Small intestine (tissue), 7 donors: ENCODE data around the gene LCE1C. TPM values are rescaled to one million over a fixed set of nuclear protein-coding genes. Genes with fewer than 3 reads are reported as not detected.

Experiments
- DNase-seq, 2 donors: peaks; one replicate each; pipeline versions ENCODE4 v3.0.0 to v3.0.0-alpha.2; 2013
- FAIRE-seq: peaks from 2 replicates; lab custom pipeline; 2012; peaks lifted over from hg19 to GRCh38; lab: Jason Lieb, UNC
- H3K27ac ChIP-seq, 3 donors: one replicate each; pipeline ENCODE4 v1.5.1; 2013; ENCODE audit warnings: low read length in 2 of 3, mild to moderate bottlenecking in 2 of 3, control low read depth in 1 of 3, inconsistent platforms in 1 of 3, low read depth in 1 of 3, moderate library complexity in 1 of 3
- H3K27me3 ChIP-seq, 3 donors: one replicate each; pipeline ENCODE4 v1.6.1; 2013; ENCODE audit warnings: low read length in 3 of 3, inconsistent platforms in 1 of 3; ENCODE audit not compliant: control insufficient read depth in 3 of 3, insufficient read depth in 3 of 3
- H3K36me3 ChIP-seq, 3 donors: one replicate each; pipeline ENCODE4 v1.6.1; 2013; ENCODE audit warnings: low read length in 3 of 3, inconsistent platforms in 1 of 3, low read depth in 1 of 3, mild to moderate bottlenecking in 1 of 3, moderate library complexity in 1 of 3; ENCODE audit not compliant: control insufficient read depth in 3 of 3, insufficient read depth in 2 of 3
- H3K4me1 ChIP-seq, 3 donors: one replicate each; pipeline ENCODE4 v1.6.1; 2013; ENCODE audit warnings: low read length in 2 of 3, inconsistent platforms in 1 of 3, low read depth in 1 of 3, mild to moderate bottlenecking in 1 of 3, moderate library complexity in 1 of 3; ENCODE audit not compliant: control insufficient read depth in 3 of 3, insufficient read depth in 2 of 3
- H3K4me3 ChIP-seq, 3 donors: one replicate each; pipeline ENCODE4 v1.5.1; 2013; ENCODE audit warnings: low read length in 3 of 3, control low read depth in 1 of 3, inconsistent platforms in 1 of 3, low read depth in 1 of 3, mild to moderate bottlenecking in 1 of 3, moderate library complexity in 1 of 3
- H3K9me3 ChIP-seq, 2 donors: one replicate each; pipeline ENCODE4 v1.6.1; 2013; ENCODE audit warnings: low read depth in 1 of 2, low read length in 1 of 2; ENCODE audit not compliant: control insufficient read depth in 2 of 2, insufficient read depth in 1 of 2
- WGBS, 3 donors: extraction: QIAGEN DNeasy Blood & Tissue Kit; methylation state at CpG; one replicate each; pipeline ENCODE4 v1.1.7; 2013; 5-methylcytosine and 5-hydroxymethylcytosine counted together
- polyA plus RNA-seq, 4 donors: library from polyadenylated mRNA; stranded (reverse) in 3 of 4; unstranded in 1 of 4; fragments of 200-250 nt in 3 of 4; fragments of 120-200 nt in 1 of 4; gene quantifications; one replicate each; pipeline versions ENCODE4 v1.2.1 to v1.2.3, GENCODE V29; 2013
- donor health status: healthy with polysubstance abuse.
- donor health status: control.
- donor health status: control.
- donor health status: Bipolar disorder and iron deficiency.
- donor health status: healthy.

Gene LCE1C
- polyA plus RNA-seq, 4 donors, result not detected

- no peak for DNase-seq
- no peak for FAIRE-seq
- H3K27ac ChIP-seq, result no peak within 1 kb of the TSS
- WGBS, 3 donors, result 60 to 94% (median 80%) methylated on average over 2 of the region's 2 CpGs
- H3K4me1 ChIP-seq, result no peaks in the 10 kb centered on the region
- no peak within 1 kb of the TSS for H3K4me3 ChIP-seq
- no peaks in the 10 kb centered on the region for H3K9me3 ChIP-seq
- no peaks in the 10 kb centered on the region for H3K27me3 ChIP-seq
- H3K36me3 ChIP-seq, result no peaks in the 10 kb centered on the region
Measured at GRCh38 chr1:152811671-152812070, 5.2 kb upstream of the LCE1C start, which contains the start of gene LCE1B. Gene LCE1B, plus strand, starts transcription at chr1:152811971. Its CDS starts 476 bp downstream, at chr1:152812447.

- Histone ChIP-seq H3K27ac (no peak overlapping the region), H3K36me3 (no peaks in the 10 kb centered on the region), H3K4me3 (no peak overlapping the region), H3K4me1 (no peaks in the 10 kb centered on the region), H3K9me3 (no peaks in the 10 kb centered on the region), H3K27me3 (no peaks in the 10 kb centered on the region)
- 61 to 77% (median 76%) methylated on average over 2 of the region's 2 CpGs for WGBS, 3 donors
- DNase-seq (no peak), FAIRE-seq (no peak)
Measured at GRCh38 chr1:152811050-152811449, 4.6 kb upstream of the LCE1C start.

- Histone ChIP-seq H3K4me3 (no peak overlapping the region), H3K36me3 (no peaks in the 10 kb centered on the region), H3K9me3 (no peaks in the 10 kb centered on the region), H3K4me1 (no peaks in the 10 kb centered on the region), H3K27me3 (no peaks in the 10 kb centered on the region), H3K27ac (no peak overlapping the region)
- WGBS, 3 donors, result 54 to 63% (median 57%) methylated on average over 1 of the region's 1 CpG
- no peak for DNase-seq
- FAIRE-seq, result no peak
Measured at GRCh38 chr1:152801333-152801732, 5.1 kb downstream of the LCE1C start.

- Histone ChIP-seq H3K27me3 (no peaks in the 10 kb centered on the region), H3K36me3 (no peaks in the 10 kb centered on the region), H3K4me1 (no peaks in the 10 kb centered on the region), H3K27ac (no peak within 1 kb of the TSS), H3K4me3 (no peak within 1 kb of the TSS), H3K9me3 (no peaks in the 10 kb centered on the region)
- no peak for DNase-seq
- WGBS, 3 donors, result 28 to 40% (median 36%) methylated on average over 3 of the region's 3 CpGs
- FAIRE-seq, result no peak
Measured at GRCh38 chr1:152796421-152796820, 10.0 kb downstream of the LCE1C start, which contains the start of gene LCE1D. Gene LCE1D, plus strand, starts transcription at chr1:152796721. Its CDS starts 1,074 bp downstream, at chr1:152797795.

GRCh38 chr1:152795686-152796085 is 10.8 kb downstream of the LCE1C start:
- H3K9me3 ChIP-seq, result no peaks in the 10 kb centered on the region
- no peak for FAIRE-seq
- no peak overlapping the region for H3K27ac ChIP-seq
- no peaks in the 10 kb centered on the region for H3K27me3 ChIP-seq
- no peaks in the 10 kb centered on the region for H3K4me1 ChIP-seq
- no peaks in the 10 kb centered on the region for H3K36me3 ChIP-seq
- H3K4me3 ChIP-seq, result no peak overlapping the region
- DNase-seq, result no peak
- WGBS, 3 donors, result 54 to 65% (median 58%) methylated on average over 4 of the region's 4 CpGs

- no peaks in the 10 kb centered on the region for H3K27me3 ChIP-seq
- no peak within 1 kb of the TSS for H3K4me3 ChIP-seq
- no peaks in the 10 kb centered on the region for H3K9me3 ChIP-seq
- H3K36me3 ChIP-seq, result no peaks in the 10 kb centered on the region
- no peaks in the 10 kb centered on the region for H3K4me1 ChIP-seq
- H3K27ac ChIP-seq, result no peak within 1 kb of the TSS
- DNase-seq, result no peak
- 31 to 38% (median 31%) methylated on average over 2 of the region's 2 CpGs for WGBS, 3 donors
- no peak for FAIRE-seq
Measured at GRCh38 chr1:152786077-152786476, 20.4 kb downstream of the LCE1C start, which contains the start of gene LCE1E. Gene LCE1E, plus strand, starts transcription at chr1:152786257. Its CDS starts 1,043 bp downstream, at chr1:152787300.

- Histone ChIP-seq H3K27me3 (no peaks in the 10 kb centered on the region), H3K36me3 (no peaks in the 10 kb centered on the region), H3K4me1 (no peaks in the 10 kb centered on the region), H3K27ac (no peak overlapping the region), H3K4me3 (no peak overlapping the region), H3K9me3 (no peaks in the 10 kb centered on the region)
- WGBS, 3 donors, result 45 to 65% (median 46%) methylated on average over 2 of the region's 2 CpGs
- FAIRE-seq (no peak), DNase-seq (no peak)
Measured at GRCh38 chr1:152783095-152783494, 23.4 kb downstream of the LCE1C start.

GRCh38 chr1:152777510-152778137 is 28.8 kb downstream of the LCE1C start:
- Histone ChIP-seq H3K27ac (no peak overlapping the region), H3K9me3 (no peaks in the 10 kb centered on the region), H3K4me3 (no peak overlapping the region), H3K36me3 (no peaks in the 10 kb centered on the region), H3K27me3 (no peaks in the 10 kb centered on the region), H3K4me1 (no peaks in the 10 kb centered on the region)
- WGBS, 3 donors, result 40 to 63% (median 54%) methylated on average over 4 of the region's 4 CpGs
- DNase-seq, result peak; percentile 13 to 20
- FAIRE-seq, result no peak

- 84 to 88% (median 84%) methylated on average over 11 of the region's 11 CpGs for WGBS, 3 donors
- Histone ChIP-seq H3K27ac (no peak overlapping the region), H3K4me3 (no peak overlapping the region), H3K36me3 (no peaks in the 10 kb centered on the region), H3K9me3 (no peaks in the 10 kb centered on the region), H3K4me1 (no peaks in the 10 kb centered on the region), H3K27me3 (no peaks in the 10 kb centered on the region)
- DNase-seq (no peak), FAIRE-seq (no peak)
Measured at GRCh38 chr1:152776361-152776760, 30.1 kb downstream of the LCE1C start.
